PC-3 (cell line): ENCODE results near the gene ESPN.
"Not testable (repeated sequence)": the region's sequence is repeated elsewhere in the genome, so short reads cannot be mapped to it uniquely, and the experiment has no call there.

ENCODE experiments used
- CTCF ChIP-seq: fragments of 300-600 bp; sonication (generic); conservative IDR thresholded peaks from 2 replicates; pipeline ENCODE4 v1.5.1; 2017; ENCODE audit warnings: antibody characterized with exemption, low read depth, mild to moderate bottlenecking, low read length
- EZH2 ChIP-seq: fragments of 300-600 bp; sonication (generic); IDR thresholded peaks from one replicate; pipeline ENCODE4 v1.6.1; 2017; ENCODE audit warnings: antibody characterized with exemption, mild to moderate bottlenecking, low read length; ENCODE audit not compliant: unreplicated experiment
- EZH2phosphoT487 ChIP-seq: fragments of 300-600 bp; sonication (generic); IDR thresholded peaks from 2 replicates; pipeline ENCODE4 v1.6.1; 2018; ENCODE audit warnings: mild to moderate bottlenecking, antibody characterized with exemption, low read length, borderline replicate concordance

- not testable (repeated sequence) for TF ChIP-seq CTCF, EZH2, EZH2phosphoT487
Measured at GRCh38 chr1:6450486-6450885, 25.9 kb downstream of the ESPN start.
